Measurements from ENCODE around the gene ROGDI. TPM values are rescaled to one million over a fixed set of nuclear protein-coding genes. Genes with fewer than 3 reads are reported as not detected.

ROGDI gene
- polyA plus RNA-seq, 4 donors, result 24.8 to 84.1 (median 29.8) TPM

DNA sequence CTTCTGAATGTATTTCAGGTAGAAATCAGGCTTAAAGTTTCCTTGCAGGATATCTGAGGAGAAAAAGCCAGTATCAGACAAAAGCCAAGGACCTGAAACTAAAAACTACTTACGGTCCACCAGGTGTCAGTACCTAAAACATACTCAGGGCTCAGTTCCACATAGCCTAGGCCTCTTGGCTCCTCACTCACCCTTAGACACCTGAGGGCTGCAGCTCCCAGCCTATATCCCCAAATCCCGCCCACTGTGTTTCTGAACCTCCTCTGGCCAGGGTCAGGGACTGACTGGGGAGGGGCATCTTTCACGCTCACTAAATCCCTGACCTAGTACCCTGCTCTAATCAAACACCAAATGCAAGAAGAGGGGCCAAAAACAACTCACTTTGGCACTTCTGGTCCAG is 8.8 kb upstream of the ROGDI start:
- Histone ChIP-seq H3K36me3 (ENCODE audit: control insufficient read depth in 3 of 3, insufficient read depth in 2 of 3, low read depth in 1 of 3, low read length in 3 of 3) (peaks cover 13 to 71% (median 33%) of the 10 kb centered on the region in 3 donors), H3K4me1 (ENCODE audit: control insufficient read depth in 3 of 3, insufficient read depth in 2 of 3, low read depth in 1 of 3, low read length in 2 of 3) (no peaks in the 10 kb centered on the region), H3K27me3 (ENCODE audit: control insufficient read depth in 3 of 3, insufficient read depth in 3 of 3, low read length in 3 of 3) (no peaks in the 10 kb centered on the region), H3K9me3 (ENCODE audit: control insufficient read depth in 2 of 2, insufficient read depth in 1 of 2, low read depth in 1 of 2, low read length in 1 of 2) (no peaks in the 10 kb centered on the region), H3K27ac (ENCODE audit: low read depth in 1 of 3, low read length in 2 of 3) (no peak overlapping the region), H3K4me3 (ENCODE audit: low read depth in 1 of 3, low read length in 3 of 3) (no peak overlapping the region)
- 95 to 98% (median 96%) methylated on average over 3 of the region's 3 CpGs for WGBS, 3 donors
- no peak for FAIRE-seq
- no peak for DNase-seq

DNA sequence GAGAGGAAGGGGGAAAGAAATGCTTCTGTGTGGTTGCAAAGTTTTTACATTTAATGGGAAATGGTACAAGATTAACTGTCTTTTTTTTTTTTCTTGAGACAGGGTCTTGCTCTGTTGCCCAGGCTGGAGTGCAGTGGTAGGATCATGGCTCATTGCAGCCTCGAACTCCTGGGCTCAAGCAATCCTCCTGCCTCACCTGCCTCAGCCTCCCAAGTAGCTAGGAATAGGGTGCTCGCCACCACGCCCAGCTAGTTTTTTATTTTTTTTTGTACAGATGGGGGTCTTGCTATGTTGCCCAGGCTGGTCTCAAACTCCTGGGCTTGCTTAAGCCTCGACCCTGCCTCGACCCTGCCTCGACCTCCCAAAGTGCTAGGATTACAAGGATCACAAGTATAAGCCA is 3.8 kb upstream of the ROGDI start:
- no peak for FAIRE-seq
- DNase-seq, result no peak
- Histone ChIP-seq H3K4me3 (ENCODE audit: low read depth in 1 of 3, low read length in 3 of 3) (no peak overlapping the region), H3K4me1 (ENCODE audit: control insufficient read depth in 3 of 3, insufficient read depth in 2 of 3, low read depth in 1 of 3, low read length in 2 of 3) (peaks cover 0 to 5% (median 0%) of the 10 kb centered on the region in 3 donors), H3K9me3 (ENCODE audit: control insufficient read depth in 2 of 2, insufficient read depth in 1 of 2, low read depth in 1 of 2, low read length in 1 of 2) (no peaks in the 10 kb centered on the region), H3K27ac (ENCODE audit: low read depth in 1 of 3, low read length in 2 of 3) (no peak overlapping the region), H3K36me3 (ENCODE audit: control insufficient read depth in 3 of 3, insufficient read depth in 2 of 3, low read depth in 1 of 3, low read length in 3 of 3) (peaks cover 17 to 64% (median 18%) of the 10 kb centered on the region in 3 donors), H3K27me3 (ENCODE audit: control insufficient read depth in 3 of 3, insufficient read depth in 3 of 3, low read length in 3 of 3) (no peaks in the 10 kb centered on the region)
- 94 to 96% (median 96%) methylated on average over 6 of the region's 6 CpGs for WGBS, 3 donors

DNA sequence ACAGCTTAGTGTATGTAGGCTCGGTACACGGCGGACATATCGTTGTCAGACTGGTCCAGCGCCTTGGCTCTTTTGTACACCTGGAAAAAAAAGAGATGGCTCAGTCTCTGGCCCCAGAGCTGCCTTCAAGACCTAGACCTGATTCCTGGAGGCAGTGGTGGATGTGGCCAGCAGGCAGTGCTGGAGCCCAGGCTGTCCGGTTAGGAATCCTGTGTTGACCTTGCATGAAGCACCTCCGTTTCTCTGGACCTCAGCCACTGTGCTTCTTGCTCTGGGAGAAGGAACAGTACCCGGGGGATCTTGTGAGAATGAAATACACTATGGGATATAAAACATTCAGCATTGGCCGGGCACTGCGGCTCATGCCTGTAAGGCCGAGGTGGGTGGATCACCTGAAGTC is 2.8 kb upstream of the ROGDI start:
- Histone ChIP-seq H3K9me3 (ENCODE audit: control insufficient read depth in 2 of 2, insufficient read depth in 1 of 2, low read depth in 1 of 2, low read length in 1 of 2) (no peaks in the 10 kb centered on the region), H3K27ac (ENCODE audit: low read depth in 1 of 3, low read length in 2 of 3) (no peak overlapping the region), H3K36me3 (ENCODE audit: control insufficient read depth in 3 of 3, insufficient read depth in 2 of 3, low read depth in 1 of 3, low read length in 3 of 3) (peaks cover 13 to 65% (median 14%) of the 10 kb centered on the region in 3 donors), H3K27me3 (ENCODE audit: control insufficient read depth in 3 of 3, insufficient read depth in 3 of 3, low read length in 3 of 3) (no peaks in the 10 kb centered on the region), H3K4me3 (ENCODE audit: low read depth in 1 of 3, low read length in 3 of 3) (no peak overlapping the region), H3K4me1 (ENCODE audit: control insufficient read depth in 3 of 3, insufficient read depth in 2 of 3, low read depth in 1 of 3, low read length in 2 of 3) (peaks cover 0 to 15% (median 2%) of the 10 kb centered on the region in 3 donors)
- FAIRE-seq, result no peak
- no peak for DNase-seq
- 89 to 94% (median 91%) methylated on average over 11 of the region's 11 CpGs for WGBS, 3 donors

DNA sequence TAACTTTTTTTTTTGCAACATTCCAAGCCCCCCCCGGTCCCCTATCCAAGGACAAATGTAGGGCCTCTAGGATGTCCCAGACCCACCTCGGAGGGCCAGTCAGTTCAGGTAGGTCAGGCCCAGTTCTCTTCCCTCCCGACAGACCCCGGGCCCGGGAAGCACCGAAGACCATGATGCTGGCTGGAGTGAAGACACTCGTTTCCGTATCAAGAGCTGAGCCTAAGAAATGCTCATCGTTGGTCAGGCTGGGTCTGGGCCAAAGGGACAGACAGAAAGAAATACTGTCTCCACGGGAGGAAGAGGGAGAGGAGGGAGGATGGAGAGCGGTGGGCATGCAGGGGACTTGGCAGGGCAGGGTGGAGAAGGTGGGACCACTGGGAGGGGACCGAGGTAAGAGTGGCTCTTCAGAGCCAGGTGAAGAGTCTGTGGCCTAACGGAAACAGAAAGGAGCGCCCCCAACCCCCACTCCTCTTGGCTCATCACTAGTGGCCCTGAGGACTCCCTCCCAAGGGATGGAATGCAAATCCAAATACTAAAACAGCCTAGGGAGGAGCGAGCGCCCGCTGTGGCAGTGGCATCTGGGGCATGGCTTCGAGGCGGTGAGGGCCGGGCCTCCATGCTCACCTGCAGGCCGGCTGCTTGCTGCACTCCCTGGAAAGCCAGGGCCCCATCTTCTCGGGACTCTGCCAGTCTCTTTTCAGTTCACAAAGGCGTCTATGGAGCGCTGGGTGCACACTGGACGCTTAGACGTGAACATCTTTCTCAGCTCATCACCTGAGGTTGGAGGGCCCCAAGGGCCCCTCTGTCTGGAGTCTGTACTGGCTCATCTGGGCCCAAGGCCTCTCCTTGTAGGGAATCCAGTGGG is 1.7 kb upstream of the ROGDI start:
- H3K4me3 ChIP-seq (ENCODE audit: low read depth in 1 of 3, low read length in 3 of 3), result no peak overlapping the region
- peaks cover 0 to 20% (median 2%) of the 10 kb centered on the region in 3 donors for H3K4me1 ChIP-seq (ENCODE audit: control insufficient read depth in 3 of 3, insufficient read depth in 2 of 3, low read depth in 1 of 3, low read length in 2 of 3)
- no peaks in the 10 kb centered on the region for H3K9me3 ChIP-seq (ENCODE audit: control insufficient read depth in 2 of 2, insufficient read depth in 1 of 2, low read depth in 1 of 2, low read length in 1 of 2)
- no peak for FAIRE-seq
- 84 to 86% (median 85%) methylated on average over 26 of the region's 26 CpGs for WGBS, 3 donors
- H3K27ac ChIP-seq (ENCODE audit: low read depth in 1 of 3, low read length in 2 of 3), result peak overlapping the region in 1 of 3 donors; percentile 12
- no peak for DNase-seq
- H3K36me3 ChIP-seq (ENCODE audit: control insufficient read depth in 3 of 3, insufficient read depth in 2 of 3, low read depth in 1 of 3, low read length in 3 of 3), result peaks cover 13 to 67% (median 14%) of the 10 kb centered on the region in 3 donors
- no peaks in the 10 kb centered on the region for H3K27me3 ChIP-seq (ENCODE audit: control insufficient read depth in 3 of 3, insufficient read depth in 3 of 3, low read length in 3 of 3)

DNA sequence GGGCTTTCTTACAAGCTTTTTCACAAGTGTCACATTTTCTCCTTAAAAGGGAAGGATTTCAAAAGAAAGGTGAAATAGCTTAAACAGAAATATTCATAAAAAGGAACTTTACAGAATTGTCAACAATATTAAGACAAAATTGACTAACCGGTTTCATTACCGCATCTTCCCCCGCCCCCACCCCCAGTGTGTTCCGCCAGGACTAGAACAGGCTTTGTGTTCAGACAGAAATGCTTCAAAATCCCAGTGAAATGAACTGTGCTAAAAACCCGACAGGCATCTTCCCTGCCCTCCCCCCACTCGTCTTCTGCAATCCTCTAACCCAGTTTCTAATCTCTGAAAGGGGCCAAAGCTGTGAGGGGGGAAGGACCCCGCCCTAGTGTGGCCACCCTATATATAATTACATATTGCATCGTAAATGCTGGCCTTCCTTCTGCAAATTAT is 990 bp upstream of the ROGDI start:
- H3K4me3 ChIP-seq (ENCODE audit: low read depth in 1 of 3, low read length in 3 of 3), result peak overlapping the region in 1 of 3 donors; percentile 64
- DNase-seq (no peak), FAIRE-seq (no peak)
- 57 to 61% (median 60%) methylated on average over 8 of the region's 8 CpGs for WGBS, 3 donors
- no peak overlapping the region for H3K27ac ChIP-seq (ENCODE audit: low read depth in 1 of 3, low read length in 2 of 3)
- H3K36me3 ChIP-seq (ENCODE audit: control insufficient read depth in 3 of 3, insufficient read depth in 2 of 3, low read depth in 1 of 3, low read length in 3 of 3), result peaks cover 12 to 70% (median 13%) of the 10 kb centered on the region in 3 donors
- H3K27me3 ChIP-seq (ENCODE audit: control insufficient read depth in 3 of 3, insufficient read depth in 3 of 3, low read length in 3 of 3), result no peaks in the 10 kb centered on the region
- H3K4me1 ChIP-seq (ENCODE audit: control insufficient read depth in 3 of 3, insufficient read depth in 2 of 3, low read depth in 1 of 3, low read length in 2 of 3), result peaks cover 0 to 20% (median 2%) of the 10 kb centered on the region in 3 donors
- no peaks in the 10 kb centered on the region for H3K9me3 ChIP-seq (ENCODE audit: control insufficient read depth in 2 of 2, insufficient read depth in 1 of 2, low read depth in 1 of 2, low read length in 1 of 2)

DNA sequence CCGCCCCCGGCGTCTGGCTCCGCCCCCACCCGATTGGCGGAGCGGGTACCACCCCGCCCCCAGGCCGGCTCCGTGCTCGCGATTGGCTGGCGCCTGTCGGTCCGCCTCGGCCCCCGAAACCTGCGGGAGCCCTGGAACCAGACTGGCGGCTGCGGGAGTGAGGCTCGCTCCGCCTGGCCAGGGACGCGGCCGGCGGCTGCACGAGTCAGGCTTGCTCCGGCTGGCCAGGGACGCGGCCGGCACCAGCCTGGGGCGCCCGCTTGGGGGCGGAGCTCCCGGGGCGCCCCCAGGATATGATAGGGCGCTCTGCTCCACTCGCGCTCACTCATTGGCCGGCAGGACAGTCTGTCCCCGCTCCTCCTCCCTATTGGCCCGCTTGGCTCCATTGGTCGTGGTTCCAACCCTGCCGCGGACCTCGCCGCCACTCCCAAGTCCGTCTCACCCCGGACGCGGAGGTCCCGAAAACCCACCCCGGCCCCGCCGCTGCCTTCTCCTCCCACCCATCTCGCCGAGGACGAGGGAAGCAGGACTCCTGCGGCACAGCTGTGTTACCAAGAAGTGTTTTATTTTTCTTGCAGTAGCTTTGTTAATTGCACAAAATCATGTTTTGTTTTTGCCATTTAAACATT is 340 bp upstream of the ROGDI start:
- H3K27me3 ChIP-seq (ENCODE audit: control insufficient read depth in 3 of 3, insufficient read depth in 3 of 3, low read length in 3 of 3), result no peaks in the 10 kb centered on the region
- peaks cover 9 to 70% (median 13%) of the 10 kb centered on the region in 3 donors for H3K36me3 ChIP-seq (ENCODE audit: control insufficient read depth in 3 of 3, insufficient read depth in 2 of 3, low read depth in 1 of 3, low read length in 3 of 3)
- peaks cover 0 to 20% (median 2%) of the 10 kb centered on the region in 3 donors for H3K4me1 ChIP-seq (ENCODE audit: control insufficient read depth in 3 of 3, insufficient read depth in 2 of 3, low read depth in 1 of 3, low read length in 2 of 3)
- DNase-seq (peak; percentile 96), FAIRE-seq (peak; percentile 30)
- H3K9me3 ChIP-seq (ENCODE audit: control insufficient read depth in 2 of 2, insufficient read depth in 1 of 2, low read depth in 1 of 2, low read length in 1 of 2), result no peaks in the 10 kb centered on the region
- peak overlapping the region; percentile 89 to 94 (median 90) for H3K27ac ChIP-seq (ENCODE audit: low read depth in 1 of 3, low read length in 2 of 3)
- H3K4me3 ChIP-seq (ENCODE audit: low read depth in 1 of 3, low read length in 3 of 3), result peak overlapping the region; percentile 64 to 78 (median 71)
- 0 to 1% (median 0%) methylated on average over 34 to 59 of the region's 59 CpGs for WGBS, 3 donors

DNA sequence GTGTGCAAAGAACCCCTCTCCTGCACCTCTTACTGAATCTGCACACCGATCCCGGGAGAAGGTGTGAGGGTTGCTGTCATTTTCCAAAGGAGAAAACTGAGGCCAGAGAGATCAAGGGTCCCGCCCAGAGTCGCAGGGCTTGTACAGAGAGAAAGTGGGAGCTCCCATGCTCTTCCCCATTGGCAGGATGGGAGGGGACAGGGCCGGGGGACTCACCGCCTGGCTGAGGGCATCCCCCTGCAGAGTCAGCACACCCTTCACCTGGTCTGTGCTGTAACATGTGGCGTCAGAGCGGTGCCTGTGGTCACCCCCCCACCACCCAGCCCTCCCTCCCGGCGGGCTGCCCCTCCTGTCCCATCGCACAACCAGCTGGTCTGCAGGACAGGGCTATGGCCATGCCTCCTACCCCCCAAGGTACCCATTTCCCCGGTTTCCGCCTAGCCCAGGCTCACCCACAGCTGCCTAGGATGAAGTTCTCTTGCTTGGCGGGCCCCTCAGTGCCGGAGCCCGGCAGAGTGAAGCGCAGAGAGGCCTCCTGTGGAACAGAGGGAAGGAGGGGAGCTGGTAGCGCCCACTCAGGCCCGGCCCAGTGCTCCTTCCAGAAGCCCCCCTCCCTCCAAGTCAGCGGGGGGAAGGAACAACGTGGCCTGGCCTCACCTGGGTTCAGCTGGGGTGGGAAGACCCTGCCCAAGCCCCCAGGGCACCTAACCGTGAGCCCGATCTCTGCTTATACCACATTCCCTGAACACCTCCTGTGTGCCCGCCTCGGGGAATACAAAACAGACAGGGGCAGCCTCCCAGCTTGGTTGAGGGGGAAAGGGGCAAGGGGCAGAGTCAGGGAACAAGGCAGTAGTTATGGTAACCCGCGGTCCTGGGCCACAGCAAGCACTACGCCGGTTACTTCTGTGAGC is 1.1 kb downstream of the ROGDI start:
- Histone ChIP-seq H3K27me3 (ENCODE audit: control insufficient read depth in 3 of 3, insufficient read depth in 3 of 3, low read length in 3 of 3) (no peaks in the 10 kb centered on the region), H3K36me3 (ENCODE audit: control insufficient read depth in 3 of 3, insufficient read depth in 2 of 3, low read depth in 1 of 3, low read length in 3 of 3) (peaks cover 4 to 75% (median 13%) of the 10 kb centered on the region in 3 donors), H3K9me3 (ENCODE audit: control insufficient read depth in 2 of 2, insufficient read depth in 1 of 2, low read depth in 1 of 2, low read length in 1 of 2) (no peaks in the 10 kb centered on the region), H3K4me3 (ENCODE audit: low read depth in 1 of 3, low read length in 3 of 3) (peak overlapping the region; percentile 64 to 78 (median 71)), H3K27ac (ENCODE audit: low read depth in 1 of 3, low read length in 2 of 3) (peak overlapping the region; percentile 89 to 94 (median 90)), H3K4me1 (ENCODE audit: control insufficient read depth in 3 of 3, insufficient read depth in 2 of 3, low read depth in 1 of 3, low read length in 2 of 3) (peaks cover 0 to 30% (median 2%) of the 10 kb centered on the region in 3 donors)
- 18 to 50% (median 35%) methylated on average over 25 to 29 of the region's 29 CpGs for WGBS, 3 donors
- FAIRE-seq (no peak), DNase-seq (peak in 1 of 2 donors; percentile 17)

Data from small intestine (tissue), 7 donors.